ENCODE measurements around the gene PRICKLE4. TPM values are rescaled to one million over a fixed set of nuclear protein-coding genes. Genes with fewer than 3 reads are reported as not detected.
A peak's percentile ranks its signal among the peaks of the same experiment; 100 is the strongest.

PRICKLE4 gene
- polyA plus RNA-seq, 1 experiment: 0.31 TPM

DNA sequence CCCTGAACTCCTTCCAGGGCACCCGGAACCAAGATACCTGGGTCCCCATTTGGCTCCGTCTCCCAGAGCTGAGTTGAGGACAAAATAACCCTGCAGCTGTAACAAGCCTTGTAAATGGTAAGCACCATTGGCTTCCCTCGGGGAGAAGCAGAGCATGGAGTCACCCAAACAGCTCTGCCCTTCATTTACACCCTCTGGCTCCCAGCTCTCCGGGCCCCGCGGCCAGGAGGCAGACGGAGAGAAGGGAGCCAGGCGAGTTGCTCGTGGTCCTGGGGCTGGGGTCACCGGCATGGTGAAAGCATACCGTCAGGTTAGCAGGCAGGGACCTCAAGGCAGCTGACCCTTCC lies 47.2 kb upstream of the PRICKLE4 start:
- Histone ChIP-seq H3K27me3 (ENCODE audit: control insufficient read depth, insufficient read depth, low read length) (no peaks in the 10 kb centered on the region; the same call in 1 of the 2 replicates), H3K4me3 (ENCODE audit: low read depth, low read length) (peak overlapping the region; percentile 85), H3K36me3 (ENCODE audit: control insufficient read depth, insufficient read depth, low read length) (no peaks in the 10 kb centered on the region)
- CTCF ChIA-PET: interaction anchor here (1.0 to 3.3 kb wide), 14 partner anchors 13 to 365 kb away, joined by 3 to 28 read pairs (median 8); partner anchors contain the start of gene TOMM6
- POLR2A ChIA-PET: interaction anchor here (0.9 kb wide), 1 partner anchor 9 kb away, joined by 3 read pairs; no protein-coding TSS in a partner anchor
- no peak for DNase-seq (ENCODE audit: low read depth)
- TF ChIP-seq, protein P1, sequence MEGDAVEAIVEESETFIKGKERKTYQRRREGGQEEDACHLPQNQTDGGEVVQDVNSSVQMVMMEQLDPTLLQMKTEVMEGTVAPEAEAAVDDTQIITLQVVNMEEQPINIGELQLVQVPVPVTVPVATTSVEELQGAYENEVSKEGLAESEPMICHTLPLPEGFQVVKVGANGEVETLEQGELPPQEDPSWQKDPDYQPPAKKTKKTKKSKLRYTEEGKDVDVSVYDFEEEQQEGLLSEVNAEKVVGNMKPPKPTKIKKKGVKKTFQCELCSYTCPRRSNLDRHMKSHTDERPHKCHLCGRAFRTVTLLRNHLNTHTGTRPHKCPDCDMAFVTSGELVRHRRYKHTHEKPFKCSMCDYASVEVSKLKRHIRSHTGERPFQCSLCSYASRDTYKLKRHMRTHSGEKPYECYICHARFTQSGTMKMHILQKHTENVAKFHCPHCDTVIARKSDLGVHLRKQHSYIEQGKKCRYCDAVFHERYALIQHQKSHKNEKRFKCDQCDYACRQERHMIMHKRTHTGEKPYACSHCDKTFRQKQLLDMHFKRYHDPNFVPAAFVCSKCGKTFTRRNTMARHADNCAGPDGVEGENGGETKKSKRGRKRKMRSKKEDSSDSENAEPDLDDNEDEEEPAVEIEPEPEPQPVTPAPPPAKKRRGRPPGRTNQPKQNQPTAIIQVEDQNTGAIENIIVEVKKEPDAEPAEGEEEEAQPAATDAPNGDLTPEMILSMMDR (IDR thresholded peaks at IDR 0.05; ENCODE audit: insufficient read depth, low read depth, low read length): no peak

DNA sequence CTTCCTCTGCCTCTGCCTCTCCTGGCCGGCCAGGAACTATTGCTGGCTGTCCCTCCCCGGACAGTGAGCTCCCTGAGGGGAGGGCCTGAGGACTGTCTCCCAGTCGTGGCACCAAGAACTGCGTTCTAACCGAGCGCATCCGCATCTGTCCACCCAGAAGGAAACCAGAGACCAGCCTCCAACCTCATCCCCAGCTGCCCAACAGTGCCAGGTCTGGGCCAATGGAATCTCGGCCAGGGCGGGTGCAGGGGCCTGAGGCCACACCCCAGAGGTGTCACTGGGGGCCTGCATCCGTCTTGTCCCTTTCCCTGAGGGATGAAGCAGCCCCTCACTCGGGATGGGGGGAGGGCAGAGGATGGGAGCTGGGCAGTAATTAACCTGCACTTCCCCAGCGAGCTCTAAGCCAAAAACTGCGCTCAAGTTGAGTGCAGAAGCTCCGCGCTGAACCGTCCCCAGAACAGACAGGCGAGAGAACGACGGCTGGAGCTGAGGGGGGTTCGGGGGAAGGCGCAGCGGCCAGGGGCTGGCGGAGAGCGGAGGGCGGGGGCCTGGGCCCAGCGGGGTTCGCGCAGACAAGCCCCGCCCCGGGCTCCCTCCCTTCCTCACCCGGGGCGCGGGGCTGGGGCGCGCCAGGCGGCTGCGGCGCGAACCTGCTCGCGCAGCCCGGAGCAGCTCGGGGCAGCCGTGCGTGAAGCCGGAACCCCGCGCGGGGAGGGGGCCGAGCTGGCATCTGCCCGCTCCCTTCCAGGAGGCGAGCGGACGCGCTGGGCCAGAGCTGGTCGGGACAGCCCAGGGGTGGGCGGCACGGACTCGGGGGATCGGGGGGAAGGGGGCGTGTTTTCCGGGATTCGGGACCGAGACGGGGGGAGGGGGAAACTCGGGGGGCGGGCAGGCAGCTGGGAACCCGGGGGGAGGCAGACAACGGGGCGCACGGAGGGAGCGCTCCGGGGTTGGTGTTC lies 46.6 kb upstream of the PRICKLE4 start:
- POLR2A ChIA-PET: interaction anchor here (0.7 to 0.9 kb wide), 4 partner anchors 10 to 44 kb away, joined by 3 to 5 read pairs (median 3); no protein-coding TSS in a partner anchor
- CTCF ChIA-PET: interaction anchor here (0.6 to 3.3 kb wide), 27 partner anchors 8 to 366 kb away, joined by 3 to 28 read pairs (median 4); partner anchors contain the start of genes FRS3, PGC and TOMM6
- Histone ChIP-seq H3K4me3 (ENCODE audit: low read depth, low read length) (peak overlapping the region; percentile 85), H3K27me3 (ENCODE audit: control insufficient read depth, insufficient read depth, low read length) (no peaks in the 10 kb centered on the region; the same call in 1 of the 2 replicates), H3K36me3 (ENCODE audit: control insufficient read depth, insufficient read depth, low read length) (no peaks in the 10 kb centered on the region)
- no peak for DNase-seq (ENCODE audit: low read depth)
- TF ChIP-seq, protein P1 (IDR thresholded peaks at IDR 0.05; ENCODE audit: insufficient read depth, low read depth, low read length): no peak

DNA sequence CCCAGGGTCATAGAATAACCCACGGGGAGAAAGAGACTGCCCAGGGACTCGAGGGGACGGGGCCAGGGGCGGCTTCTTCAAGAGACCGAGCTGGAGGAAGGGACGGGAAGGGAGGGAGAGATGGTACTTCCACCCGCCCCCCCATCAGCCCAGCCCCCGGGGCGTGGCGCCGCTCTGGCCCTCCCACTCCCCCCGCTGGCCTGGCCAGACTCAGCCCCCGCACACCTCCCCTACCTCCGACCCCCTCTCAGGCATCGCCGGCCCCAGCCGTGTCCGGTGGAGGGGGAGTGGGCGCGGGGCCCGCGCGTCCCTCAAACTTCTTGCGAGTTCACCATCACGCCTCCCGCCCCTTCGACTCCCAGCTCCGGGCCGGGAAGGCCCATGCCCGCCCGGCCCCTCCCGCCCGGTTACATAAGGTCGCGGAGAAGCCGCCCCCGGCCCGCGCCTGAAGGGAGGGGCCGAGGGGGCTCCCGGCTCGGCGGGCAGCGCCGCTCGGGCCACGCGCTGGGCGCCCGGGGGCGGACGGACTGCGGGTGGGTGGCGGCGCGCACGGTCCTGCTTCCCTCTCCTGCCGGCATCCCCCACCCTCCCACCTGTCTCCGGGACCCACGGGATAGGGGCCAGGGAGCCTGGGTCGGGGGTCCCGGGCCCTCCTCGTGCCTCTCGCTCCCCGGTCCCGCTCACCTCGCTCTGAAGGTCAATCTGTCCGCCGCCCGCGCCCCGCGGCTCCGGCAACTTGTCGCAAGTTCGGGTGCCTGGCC lies 45.7 kb upstream of the PRICKLE4 start:
- Histone ChIP-seq H3K4me3 (ENCODE audit: low read depth, low read length) (peak overlapping the region; percentile 85), H3K36me3 (ENCODE audit: control insufficient read depth, insufficient read depth, low read length) (no peaks in the 10 kb centered on the region), H3K27me3 (ENCODE audit: control insufficient read depth, insufficient read depth, low read length) (no peaks in the 10 kb centered on the region; the same call in 1 of the 2 replicates)
- no peak for DNase-seq (ENCODE audit: low read depth)
- CTCF ChIA-PET: interaction anchor here (0.7 to 3.3 kb wide), 24 partner anchors 9 to 367 kb away, joined by 3 to 28 read pairs (median 5); partner anchors contain the start of genes FRS3, PGC and TOMM6
- POLR2A ChIA-PET: interaction anchor here (0.7 kb wide), 3 partner anchors 28 to 43 kb away, joined by 3 to 5 read pairs (median 3); no protein-coding TSS in a partner anchor
- TF ChIP-seq, protein P1 (IDR thresholded peaks at IDR 0.05; ENCODE audit: insufficient read depth, low read depth, low read length): no peak

DNA sequence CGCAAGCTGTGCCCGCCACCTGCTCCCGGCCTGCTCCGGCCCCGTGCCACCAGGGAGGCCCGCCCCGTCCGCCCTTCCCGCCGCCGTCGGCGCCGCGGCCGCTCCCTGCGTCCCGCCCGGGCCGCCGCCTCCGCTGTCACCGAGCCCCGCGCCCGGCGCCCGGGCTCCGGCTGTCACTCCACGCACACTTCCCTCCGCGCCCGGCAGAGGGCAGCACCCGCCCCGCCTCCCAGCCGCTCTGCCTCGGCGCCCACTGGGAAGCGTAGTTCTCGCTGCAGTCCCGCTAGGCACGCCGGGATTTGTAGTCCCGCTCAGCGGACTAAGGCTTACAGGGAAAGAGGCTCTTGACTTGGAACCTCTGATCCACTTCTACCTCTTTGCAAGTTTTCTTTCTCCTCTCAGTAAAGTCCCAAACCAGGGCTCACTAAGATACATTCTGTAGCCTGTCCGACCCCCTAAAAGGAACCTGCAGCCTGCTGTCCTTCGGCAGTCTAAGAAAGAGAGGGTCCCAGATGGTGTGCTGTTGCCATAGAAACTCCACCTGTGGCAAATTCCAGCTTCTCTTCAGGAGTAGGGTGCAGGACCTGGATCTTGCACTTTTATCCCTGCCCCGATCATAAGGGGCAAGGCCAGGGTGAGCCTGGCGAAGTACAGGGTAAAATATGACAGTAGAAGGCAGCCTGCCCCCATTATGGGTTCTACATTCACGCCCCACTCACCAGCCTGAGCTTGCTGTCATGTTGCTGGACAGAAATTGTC lies 45.0 kb upstream of the PRICKLE4 start, which contains the start of gene TFEB:
TSS of gene TFEB (minus strand) at position 182 of the 759 bp plus-strand sequence. CDS start 44,395 bp downstream, outside the sequence.
- ChIA-PET CTCF (interaction anchor here (0.6 to 3.3 kb wide), 14 partner anchors 12 to 367 kb away, joined by 4 to 28 read pairs (median 7); partner anchors contain the start of gene PGC), POLR2A (no interaction called here)
- TF ChIP-seq, protein P1 (IDR thresholded peaks at IDR 0.05; ENCODE audit: insufficient read depth, low read depth, low read length): peak; percentile 84
- H3K4me3 ChIP-seq (ENCODE audit: low read depth, low read length): peak within 1 kb of the TSS; percentile 85
- DNase-seq (ENCODE audit: low read depth): peak; percentile 36
- H3K27me3 ChIP-seq (ENCODE audit: control insufficient read depth, insufficient read depth, low read length): no peaks in the 10 kb centered on the region; the same call in 1 of the 2 replicates
- H3K36me3 ChIP-seq (ENCODE audit: control insufficient read depth, insufficient read depth, low read length): no peaks in the 10 kb centered on the region
